Large intestine (tissue), 3 donors: ENCODE data around the gene ARHGEF1. TPM values are rescaled to one million over a fixed set of nuclear protein-coding genes. Genes with fewer than 3 reads are reported as not detected.

Source experiments
- DNase-seq, 2 donors: peaks; one replicate each; pipeline versions ENCODE4 v3.0.0 to v3.0.0-alpha.2; 2013
- H3K27ac ChIP-seq: one replicate; pipeline ENCODE4 v1.5.1; 2013; ENCODE audit warnings: low read length
- H3K27me3 ChIP-seq: 2 replicates; pipeline ENCODE4 v1.6.1; 2013; ENCODE audit warnings: low read length; ENCODE audit not compliant: control insufficient read depth, insufficient read depth
- H3K36me3 ChIP-seq: 2 replicates; pipeline ENCODE4 v1.6.1; 2013; ENCODE audit warnings: low read length; ENCODE audit not compliant: control insufficient read depth, insufficient read depth
- H3K4me1 ChIP-seq: one replicate; pipeline ENCODE4 v1.6.1; 2013; ENCODE audit warnings: low read length; ENCODE audit not compliant: control insufficient read depth, insufficient read depth
- H3K4me3 ChIP-seq: one replicate; pipeline ENCODE4 v1.5.1; 2013; ENCODE audit warnings: low read length
- H3K9me3 ChIP-seq: one replicate; pipeline ENCODE4 v1.6.1; 2013; ENCODE audit warnings: mild to moderate bottlenecking, low read depth, low read length, moderate library complexity; ENCODE audit not compliant: control insufficient read depth
- WGBS: methylation state at CpG from one replicate; pipeline ENCODE4 v1.1.5; 2013; ENCODE audit warnings: low lambda C conversion rate; ENCODE audit not compliant: insufficient coverage; 5-methylcytosine and 5-hydroxymethylcytosine counted together
- polyA plus RNA-seq: library from polyadenylated mRNA; unstranded; fragments of 120-200 nt; gene quantifications from one replicate; pipeline ENCODE4 v1.2.1, GENCODE V29; 2013

ARHGEF1 gene
- polyA plus RNA-seq, 1 donor = 63.6 TPM

DNA sequence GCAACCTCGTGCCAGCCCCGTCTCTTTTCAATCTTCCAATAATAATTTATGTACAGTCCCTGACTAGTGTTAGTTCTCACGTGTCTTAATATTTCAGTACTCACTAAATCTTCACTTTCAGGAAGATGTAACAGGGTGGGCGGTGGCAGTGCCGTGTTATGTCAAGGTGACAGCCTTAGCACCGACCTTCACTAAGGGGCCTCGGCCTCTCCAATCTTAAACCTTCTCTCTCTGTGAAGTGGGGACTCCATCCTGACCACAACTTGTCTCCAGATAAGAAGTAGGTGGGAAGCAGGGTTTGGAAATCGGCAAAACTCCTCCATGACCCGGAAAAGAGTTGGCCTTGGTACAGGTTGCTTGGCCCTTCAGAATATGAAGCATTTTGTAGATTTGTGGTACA is 21.1 kb upstream of the ARHGEF1 start:
- 92% methylated on average over 2 of the region's 9 CpGs for WGBS

DNA sequence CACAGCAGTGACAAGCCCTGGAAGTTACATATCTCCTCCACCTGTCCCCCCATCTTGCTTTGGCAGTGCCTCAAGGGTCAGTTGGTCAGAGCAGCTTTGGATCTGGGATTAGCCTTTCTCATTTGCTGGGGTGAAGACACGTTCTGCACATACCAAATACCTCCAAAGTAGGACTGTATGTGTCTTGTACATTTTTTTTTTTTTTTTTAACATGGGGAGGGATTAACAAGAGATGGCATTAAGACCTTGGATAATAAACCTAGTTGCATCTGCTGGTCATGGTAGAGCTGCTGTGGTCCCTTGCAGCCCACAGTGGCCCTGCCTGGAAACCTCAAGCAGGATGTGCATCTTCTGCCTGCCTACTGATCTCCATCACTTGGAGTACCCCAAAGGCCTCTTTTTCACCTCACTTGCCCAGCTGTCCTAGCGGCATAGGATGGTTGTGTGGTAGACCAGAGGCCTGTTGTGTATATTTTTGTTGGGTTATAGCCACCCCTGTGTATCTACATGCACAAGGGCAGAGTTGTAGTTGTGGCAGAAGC is 20.5 kb upstream of the ARHGEF1 start:
- H3K9me3 ChIP-seq = no peaks in the 10 kb centered on the region
- DNase-seq = no peak
- peaks cover 56% of the 10 kb centered on the region for H3K36me3 ChIP-seq
- H3K27me3 ChIP-seq = no peaks in the 10 kb centered on the region
- no peak overlapping the region for H3K27ac ChIP-seq
- peaks cover 18% of the 10 kb centered on the region for H3K4me1 ChIP-seq
- no peak overlapping the region for H3K4me3 ChIP-seq
- WGBS = no CpG with 5 or more reads among the region's 2 CpGs

More for the DNA sequence above, 21.1 kb upstream of the ARHGEF1 start:
- no peak overlapping the region for H3K27ac ChIP-seq
- H3K27me3 ChIP-seq = no peaks in the 10 kb centered on the region
- H3K9me3 ChIP-seq = no peaks in the 10 kb centered on the region
- H3K4me3 ChIP-seq = no peak overlapping the region
- peaks cover 17% of the 10 kb centered on the region for H3K4me1 ChIP-seq
- H3K36me3 ChIP-seq = peaks cover 53% of the 10 kb centered on the region
- DNase-seq = no peak

DNA sequence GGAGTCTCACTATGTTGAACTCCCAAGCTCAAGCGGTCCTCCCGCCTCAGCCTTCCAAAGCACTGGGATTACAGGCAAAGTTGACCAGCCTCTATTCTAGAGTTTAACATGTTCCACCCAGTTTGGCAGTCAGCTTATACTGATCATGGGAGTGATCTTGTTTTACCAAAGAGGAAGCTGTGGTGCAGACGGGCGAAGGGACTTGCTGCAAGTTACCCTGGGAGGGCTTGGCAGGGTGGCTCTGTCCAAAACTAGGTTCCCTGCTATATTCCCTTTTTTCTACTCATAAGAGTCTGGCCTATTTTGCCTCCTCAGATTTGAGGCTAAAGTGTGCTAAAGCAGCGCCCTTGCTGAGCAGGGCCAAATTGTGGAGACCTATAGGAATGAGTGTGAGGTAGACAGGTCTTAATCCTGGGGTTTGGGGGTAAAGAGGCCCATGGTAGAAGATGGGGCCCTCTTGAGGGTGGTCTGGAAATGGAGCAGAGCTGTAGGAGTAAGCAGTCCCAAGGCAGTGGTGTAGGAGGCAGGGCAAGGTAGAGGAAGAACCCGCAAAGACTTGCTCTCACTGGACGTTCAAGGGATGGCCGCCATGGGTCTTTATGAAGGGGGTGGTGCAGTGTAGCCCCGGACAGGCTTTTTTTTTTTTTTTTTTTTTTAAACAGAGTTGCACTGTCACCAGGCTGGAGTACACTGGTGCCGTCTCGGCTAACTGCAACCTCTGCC is 19.6 kb upstream of the ARHGEF1 start:
- WGBS = 89% methylated on average over 3 of the region's 11 CpGs
- H3K4me3 ChIP-seq = no peak overlapping the region
- no peak overlapping the region for H3K27ac ChIP-seq
- H3K36me3 ChIP-seq = peaks cover 64% of the 10 kb centered on the region
- no peaks in the 10 kb centered on the region for H3K9me3 ChIP-seq
- H3K4me1 ChIP-seq = peaks cover 20% of the 10 kb centered on the region
- DNase-seq = no peak
- no peaks in the 10 kb centered on the region for H3K27me3 ChIP-seq

DNA sequence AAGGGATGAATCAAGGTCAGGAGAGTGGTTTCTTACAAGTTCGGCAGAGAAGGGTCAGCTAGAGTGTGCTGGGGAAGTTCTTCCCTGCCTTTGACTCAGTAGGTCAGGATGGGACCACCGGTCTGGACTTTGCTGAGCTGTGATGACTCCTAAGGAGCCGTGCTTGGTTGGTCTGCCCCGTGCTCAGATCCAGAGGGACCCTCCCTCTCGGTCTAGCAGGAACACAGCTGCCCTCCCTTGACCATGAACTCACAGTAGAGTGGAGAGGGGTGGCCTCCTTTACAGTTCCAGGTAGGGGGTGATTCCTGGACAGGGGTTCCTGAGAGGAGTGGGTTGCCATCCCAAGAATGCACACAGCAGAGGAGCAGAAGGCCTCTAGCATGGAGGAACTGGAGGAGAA is 18.6 kb upstream of the ARHGEF1 start:
- no peak overlapping the region for H3K4me3 ChIP-seq
- no peaks in the 10 kb centered on the region for H3K27me3 ChIP-seq
- peaks cover 24% of the 10 kb centered on the region for H3K4me1 ChIP-seq
- no CpG with 5 or more reads among the region's 5 CpGs for WGBS
- H3K27ac ChIP-seq = no peak overlapping the region
- DNase-seq = no peak
- peaks cover 74% of the 10 kb centered on the region for H3K36me3 ChIP-seq
- H3K9me3 ChIP-seq = no peaks in the 10 kb centered on the region

DNA sequence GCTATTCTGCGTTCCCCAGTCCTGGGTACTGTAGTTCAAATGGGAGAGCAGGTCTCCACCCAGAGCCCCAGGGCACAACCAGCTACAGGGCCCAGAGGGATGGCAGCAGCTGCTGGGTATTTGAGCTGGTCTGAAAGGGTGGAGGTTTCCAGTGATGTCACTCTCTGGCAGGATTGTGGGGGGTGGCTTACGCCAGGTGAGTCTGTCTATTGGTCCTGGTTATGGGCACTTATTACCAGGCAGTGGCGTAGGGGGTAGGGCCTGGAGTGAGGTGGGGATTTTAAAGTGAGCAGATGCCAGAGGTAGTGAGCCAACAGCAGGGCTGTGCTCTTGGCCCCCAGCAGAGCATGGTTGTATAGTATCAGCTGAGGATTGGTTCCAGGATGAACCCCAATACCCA is 16.7 kb upstream of the ARHGEF1 start:
- no peak overlapping the region for H3K27ac ChIP-seq
- H3K4me3 ChIP-seq = no peak overlapping the region
- no peaks in the 10 kb centered on the region for H3K27me3 ChIP-seq
- H3K9me3 ChIP-seq = no peaks in the 10 kb centered on the region
- H3K36me3 ChIP-seq = peaks cover 87% of the 10 kb centered on the region
- peaks cover 31% of the 10 kb centered on the region for H3K4me1 ChIP-seq
- no peak for DNase-seq
- no CpG with 5 or more reads among the region's 3 CpGs for WGBS

DNA sequence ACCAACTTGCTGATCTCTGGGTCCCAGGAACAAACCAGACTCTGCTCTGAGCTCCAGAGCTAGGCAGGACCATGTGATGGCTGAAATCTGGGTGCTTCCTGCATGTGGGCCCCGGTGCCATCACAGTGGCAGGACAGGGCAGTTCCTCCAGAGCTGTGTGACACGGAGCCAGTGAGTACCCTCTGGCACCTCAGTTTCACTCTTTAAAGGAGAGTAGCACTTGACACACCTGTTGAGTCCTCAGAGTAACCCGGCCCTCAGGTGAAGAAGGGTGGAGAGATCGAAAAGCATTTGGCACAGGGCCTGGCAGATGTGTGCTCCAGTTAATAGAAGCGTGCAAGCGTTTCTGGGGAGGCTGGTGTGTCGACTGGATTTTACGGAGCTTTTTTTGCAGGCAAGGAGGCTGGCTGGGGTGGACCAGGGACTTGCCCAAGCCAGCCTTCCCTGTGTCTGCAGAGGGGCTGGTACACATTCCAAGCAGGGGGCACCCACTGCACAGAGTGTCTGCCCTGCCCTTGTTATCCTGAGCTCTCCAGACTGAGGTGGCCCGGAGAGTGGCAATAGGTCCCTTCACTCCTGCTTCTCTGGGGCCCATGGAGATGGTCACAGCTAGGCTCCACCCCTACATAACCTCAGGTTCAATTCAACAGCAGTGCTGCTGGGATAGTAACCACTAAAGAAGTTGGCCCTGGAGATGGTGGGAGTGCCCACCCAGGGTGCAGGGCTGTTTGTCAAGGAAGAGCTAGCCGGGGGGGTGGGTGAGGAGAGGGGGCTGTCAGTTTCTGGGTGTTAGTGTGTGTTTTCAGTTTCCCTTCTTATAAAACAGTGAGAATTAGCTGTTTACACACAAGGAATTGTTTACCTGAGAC is 14.6 kb upstream of the ARHGEF1 start:
- Histone ChIP-seq H3K4me1 (peaks cover 18% of the 10 kb centered on the region), H3K36me3 (peaks cover 77% of the 10 kb centered on the region), H3K4me3 (no peak overlapping the region), H3K27ac (no peak overlapping the region), H3K27me3 (no peaks in the 10 kb centered on the region), H3K9me3 (no peaks in the 10 kb centered on the region)
- peak in 1 of 2 donors; percentile 25 for DNase-seq
- WGBS = no CpG with 5 or more reads among the region's 10 CpGs

DNA sequence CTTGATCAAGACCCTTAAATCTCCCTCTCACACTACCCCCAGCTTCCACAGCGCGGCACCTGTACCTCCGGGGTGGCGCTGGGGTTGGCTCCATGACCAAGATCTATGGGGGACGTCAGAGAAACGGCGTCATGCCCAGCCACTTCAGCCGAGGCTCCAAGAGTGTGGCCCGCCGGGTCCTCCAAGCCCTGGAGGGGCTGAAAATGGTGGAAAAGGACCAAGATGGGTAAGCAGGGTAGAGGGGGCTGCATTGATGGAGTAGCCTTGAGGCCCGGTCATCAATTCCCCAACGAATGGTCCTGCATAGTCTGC is 14.0 kb upstream of the ARHGEF1 start:
- DNase-seq = no peak
- H3K4me1 ChIP-seq = peaks cover 17% of the 10 kb centered on the region
- H3K36me3 ChIP-seq = peaks cover 73% of the 10 kb centered on the region
- no CpG with 5 or more reads among the region's 12 CpGs for WGBS
- no peaks in the 10 kb centered on the region for H3K27me3 ChIP-seq
- no peak overlapping the region for H3K4me3 ChIP-seq
- H3K27ac ChIP-seq = no peak overlapping the region
- H3K9me3 ChIP-seq = no peaks in the 10 kb centered on the region

DNA sequence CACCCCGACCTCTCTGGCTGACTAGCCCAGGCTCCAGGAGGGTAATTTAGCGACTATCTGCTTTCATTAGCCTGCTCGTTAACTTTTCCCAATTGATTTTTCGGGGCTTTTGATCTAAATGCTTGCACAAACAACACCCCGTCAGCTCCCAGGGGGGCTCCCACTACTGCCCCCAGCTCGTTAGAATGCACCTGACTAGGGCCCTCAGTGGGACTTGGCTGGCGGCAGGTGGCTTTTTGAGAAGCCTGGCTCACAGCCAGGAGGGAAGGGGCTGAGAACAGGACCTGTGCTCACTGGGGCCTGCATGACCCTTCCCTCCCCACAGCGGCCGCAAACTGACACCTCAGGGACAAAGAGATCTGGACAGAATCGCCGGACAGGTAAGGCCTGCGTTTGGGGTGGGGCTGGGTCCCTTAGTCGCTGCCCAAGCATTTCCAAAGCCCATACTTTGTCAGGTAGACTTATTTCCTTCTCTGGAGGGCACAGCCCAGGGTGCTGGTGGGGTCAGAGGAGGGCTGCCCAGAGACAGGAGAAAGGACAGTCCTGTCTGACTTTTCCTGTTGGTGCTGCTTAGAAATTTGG is 13.5 kb upstream of the ARHGEF1 start:
- H3K4me3 ChIP-seq = no peak overlapping the region
- H3K36me3 ChIP-seq = peaks cover 67% of the 10 kb centered on the region
- H3K27me3 ChIP-seq = no peaks in the 10 kb centered on the region
- peak in 1 of 2 donors; percentile 21 for DNase-seq
- H3K9me3 ChIP-seq = no peaks in the 10 kb centered on the region
- peaks cover 17% of the 10 kb centered on the region for H3K4me1 ChIP-seq
- H3K27ac ChIP-seq = no peak overlapping the region
- WGBS = no CpG with 5 or more reads among the region's 13 CpGs

DNA sequence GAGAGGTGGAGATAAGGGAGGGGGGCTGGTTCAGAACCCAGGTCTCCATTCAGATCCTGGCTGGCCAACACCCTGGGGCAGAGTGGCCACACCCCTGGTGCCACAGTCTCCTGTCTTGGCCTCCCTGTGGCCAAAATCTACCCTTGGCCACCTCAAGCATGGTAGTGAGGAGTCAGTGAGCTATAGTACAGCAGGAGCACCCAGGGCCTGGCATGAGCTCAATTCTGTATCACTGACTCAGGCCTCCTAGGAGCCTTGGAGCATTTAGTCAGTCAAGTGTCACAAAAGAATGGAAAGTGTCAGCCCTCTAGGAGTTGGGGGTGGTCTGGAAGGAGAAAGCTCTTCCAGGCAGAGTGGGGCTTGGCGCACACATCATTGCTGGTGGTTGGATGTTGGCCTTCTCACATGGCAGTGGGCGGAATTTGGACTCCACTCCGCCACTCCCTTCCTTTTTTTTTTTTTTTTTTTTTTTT is 12.5 kb upstream of the ARHGEF1 start:
- Histone ChIP-seq H3K36me3 (peaks cover 58% of the 10 kb centered on the region), H3K9me3 (no peaks in the 10 kb centered on the region), H3K27ac (peak overlapping the region; percentile 10), H3K4me1 (peaks cover 17% of the 10 kb centered on the region), H3K27me3 (no peaks in the 10 kb centered on the region), H3K4me3 (no peak overlapping the region)
- peak; percentile 60 to 77 for DNase-seq
- no CpG with 5 or more reads among the region's 3 CpGs for WGBS
